MCF 10A (cell line): Measurements from ENCODE around the gene KDM4E. TPM values are rescaled to one million over a fixed set of nuclear protein-coding genes. Genes with fewer than 3 reads are reported as not detected.
A peak's percentile ranks its signal among the peaks of the same experiment; 100 is the strongest.
"Not testable (repeated sequence)": the region's sequence is repeated elsewhere in the genome, so short reads cannot be mapped to it uniquely, and the experiment has no call there.

Experiments
- BruUV-seq: library from RNA; stranded (reverse); fragments of 400-500 nt; replicated peaks from 2 replicates; lab custom pipeline; 2021; lab: Mats Ljungman, UMichigan
- CTCF ChIA-PET: fragments of 300-600 bp; sonication (Branson Sonifier 250); formaldehyde crosslinking; extraction: SDS; loops from one replicate; lab custom pipeline; 2021; ENCODE audit warnings: antibody characterized with exemption, inconsistent platforms; lab: Yijun Ruan, JAX
- POLR2A ChIA-PET: fragments of 300-600, 350-650 bp; sonication (Branson Sonifier 250); formaldehyde crosslinking; extraction: SDS; loops from one replicate; lab custom pipeline; 2020; ENCODE audit warnings: antibody characterized with exemption, inconsistent platforms; lab: Yijun Ruan, JAX
- DNase-seq: peaks from one replicate; pipeline ENCODE4 v3.0.0-alpha.2; 2018; ENCODE audit not compliant: unreplicated experiment
- H3K27ac Mint-ChIP-seq: one replicate; pipeline ENCODE4 v1.8.0; 2022; ENCODE audit warnings: mild to moderate bottlenecking, low read depth, mixed read lengths; ENCODE audit not compliant: unreplicated experiment
- H3K27me3 Mint-ChIP-seq: one replicate; pipeline ENCODE4 v1.8.0; 2022; ENCODE audit warnings: mixed read lengths; ENCODE audit not compliant: insufficient read depth, unreplicated experiment
- H3K36me3 Mint-ChIP-seq: one replicate; pipeline ENCODE4 v1.8.0; 2022; ENCODE audit warnings: mild to moderate bottlenecking, moderate library complexity, mixed read lengths; ENCODE audit not compliant: insufficient read depth, unreplicated experiment
- H3K4me1 Mint-ChIP-seq: one replicate; pipeline ENCODE4 v1.8.0; 2022; ENCODE audit warnings: mixed read lengths; ENCODE audit not compliant: insufficient read depth, unreplicated experiment
- H3K4me3 Mint-ChIP-seq: one replicate; pipeline ENCODE4 v1.8.0; 2022; ENCODE audit warnings: mild to moderate bottlenecking, moderate library complexity, mixed read lengths; ENCODE audit not compliant: unreplicated experiment
- H3K9me3 Mint-ChIP-seq: one replicate; pipeline ENCODE4 v1.8.0; 2022; ENCODE audit warnings: mixed read lengths; ENCODE audit not compliant: unreplicated experiment
- CTCF ChIP-seq: fragments of 200-600 bp; IDR thresholded peaks from one replicate; pipeline ENCODE4 v1.8.0; 2022; ENCODE audit warnings: antibody characterized with exemption, mild to moderate bottlenecking; ENCODE audit not compliant: unreplicated experiment
- intact Hi-C: fragments of 100-400 bp; cut with micrococcal nuclease; formaldehyde crosslinking; loops from 2 replicates; pipeline ENCODE4 v1.14.1; 2022
- total RNA-seq: library from RNA; stranded (reverse); gene quantifications from 2 replicates; pipeline ENCODE4 v1.2.3, GENCODE V29; 2022

The KDM4E gene
- total RNA-seq, 1 experiment from 2014 or later = not detected

GRCh38 chr11:95028357-95028756 lies 3.3 kb downstream of the KDM4E start:
- H3K36me3 Mint-ChIP-seq = no peaks in the 10 kb centered on the region
- H3K27ac Mint-ChIP-seq = no peak overlapping the region
- no peaks in the 10 kb centered on the region for H3K4me1 Mint-ChIP-seq
- DNase-seq = no peak
- no peaks in the 10 kb centered on the region for H3K27me3 Mint-ChIP-seq
- no TSS peak for BruUV-seq
- ChIA-PET CTCF (interaction anchor here (0.7 kb wide), 1 partner anchor 114 kb away, joined by 5 read pairs; no protein-coding TSS in a partner anchor), POLR2A (interaction anchor here (0.7 kb wide), 1 partner anchor 718 kb away, joined by 4 read pairs; no protein-coding TSS in a partner anchor)
- H3K9me3 Mint-ChIP-seq = no peaks in the 10 kb centered on the region
- no peak overlapping the region for H3K4me3 Mint-ChIP-seq
- intact Hi-C loops = no loop called here
- no peak for TF ChIP-seq CTCF

GRCh38 chr11:95033051-95033450 lies 8.0 kb downstream of the KDM4E start:
- Mint-ChIP-seq H3K27ac (no peak overlapping the region), H3K9me3 (peaks cover 3% of the 10 kb centered on the region), H3K27me3 (no peaks in the 10 kb centered on the region), H3K36me3 (no peaks in the 10 kb centered on the region), H3K4me3 (no peak overlapping the region), H3K4me1 (peaks cover 9% of the 10 kb centered on the region)
- DNase-seq = no peak
- no TSS peak for BruUV-seq
- POLR2A ChIA-PET = interaction anchor here (0.6 to 1.2 kb wide), 5 partner anchors 34 to 1238 kb away, joined by 3 to 6 read pairs (median 4); partner anchors contain the start of genes CWC15, KDM4D and SRSF8
- TF ChIP-seq CTCF = no peak
- intact Hi-C loops = no loop called here
- CTCF ChIA-PET = interaction anchor here (0.6 to 1.3 kb wide), 2 partner anchors 8 to 757 kb away, joined by 3 to 4 read pairs; partner anchors contain the start of gene CEP57

- Mint-ChIP-seq H3K27me3 (no peaks in the 10 kb centered on the region), H3K27ac (no peak overlapping the region), H3K4me1 (peaks cover 9% of the 10 kb centered on the region), H3K9me3 (peaks cover 8% of the 10 kb centered on the region), H3K36me3 (peaks cover 4% of the 10 kb centered on the region), H3K4me3 (no peak overlapping the region)
- DNase-seq = peak; percentile 36
- intact Hi-C loops = no loop called here
- no peak for TF ChIP-seq CTCF
- CTCF ChIA-PET = interaction anchor here (0.6 to 1.7 kb wide), 6 partner anchors 20 to 412 kb away, joined by 3 to 7 read pairs (median 3); no protein-coding TSS in a partner anchor
- POLR2A ChIA-PET = interaction anchor here (0.6 to 2.8 kb wide), 11 partner anchors 10 to 112 kb away, joined by 3 to 45 read pairs (median 3); partner anchors contain the start of genes CWC15, KDM4D and SRSF8
- BruUV-seq = no TSS peak
Observed at GRCh38 chr11:95035316-95035715, 10.3 kb downstream of the KDM4E start.

- DNase-seq, CTCF ChIA-PET, H3K4me1 Mint-ChIP-seq, H3K9me3 Mint-ChIP-seq, H3K4me3 Mint-ChIP-seq, H3K36me3 Mint-ChIP-seq, BruUV-seq, H3K27me3 Mint-ChIP-seq, intact Hi-C loops, POLR2A ChIA-PET: not testable (repeated sequence)
- peak overlapping the region; percentile 13 for H3K27ac Mint-ChIP-seq
Observed at GRCh38 chr11:95037356-95038035, 12.4 kb downstream of the KDM4E start.
